HepG2 (cell line): ENCODE measurements around the gene CTSZ. TPM values are rescaled to one million over a fixed set of nuclear protein-coding genes. Genes with fewer than 3 reads are reported as not detected.

Experiments used
- CAMTA2 ChIP-seq: sonication (generic); formaldehyde crosslinking; IDR thresholded peaks from 2 replicates; pipeline ENCODE4 v1.4.0; 2020; ENCODE audit warnings: mild to moderate bottlenecking, missing genetic modification reagents, borderline replicate concordance
- CEBPB ChIP-seq: IDR thresholded peaks from 2 replicates; pipeline ENCODE4 v1.6.1; 2011; ENCODE audit warnings: low read depth, low read length, improper control_type of control experiment, borderline replicate concordance
- GATAD2A ChIP-seq: IDR thresholded peaks from 2 replicates; pipeline ENCODE4 v1.6.1; 2016
- HES4 ChIP-seq: sonication (generic); formaldehyde crosslinking; IDR thresholded peaks from 2 replicates; pipeline ENCODE4 v1.9.0; 2021; ENCODE audit warnings: mild to moderate bottlenecking, missing genetic modification reagents, borderline replicate concordance
- MAZ ChIP-seq, 2 experiments: sonication (generic) in 1 of 2; formaldehyde crosslinking in 1 of 2; IDR thresholded peaks; 2 replicates each; pipeline versions ENCODE4 v1.5.0 to v1.6.1; 2012 to 2020; ENCODE audit warnings: low read depth in 2 of 2, mild to moderate bottlenecking in 2 of 2, borderline replicate concordance in 1 of 2, improper control_type of control experiment in 1 of 2, low read length in 1 of 2, missing genetic modification reagents in 1 of 2, moderate library complexity in 1 of 2
- MYNN ChIP-seq: sonication (generic); formaldehyde crosslinking; IDR thresholded peaks from 2 replicates; pipeline ENCODE4 v1.4.0; 2020; ENCODE audit warnings: mild to moderate bottlenecking, low read depth, missing genetic modification reagents
- PRMT3 ChIP-seq: sonication (generic); formaldehyde crosslinking; IDR thresholded peaks from 2 replicates; pipeline ENCODE4 v1.8.1; 2022; ENCODE audit warnings: low read depth, mild to moderate bottlenecking, moderate library complexity, missing genetic modification reagents, borderline replicate concordance
- SPEN ChIP-seq: sonication (generic); formaldehyde crosslinking; IDR thresholded peaks from 2 replicates; pipeline ENCODE4 v1.5.1; 2020; ENCODE audit warnings: low read depth, mild to moderate bottlenecking, missing genetic modification reagents
- ZBTB46 ChIP-seq: sonication (generic); formaldehyde crosslinking; IDR thresholded peaks from 2 replicates; pipeline ENCODE4 v1.4.0; 2020; ENCODE audit warnings: mild to moderate bottlenecking, missing genetic modification reagents, borderline replicate concordance
- ZNF12 ChIP-seq: sonication (generic); formaldehyde crosslinking; IDR thresholded peaks from 2 replicates; pipeline ENCODE4 v1.5.0; 2020; ENCODE audit warnings: missing genetic modification reagents
- ZNF143 ChIP-seq: sonication (generic); formaldehyde crosslinking; IDR thresholded peaks from 2 replicates; pipeline ENCODE4 v1.4.0; 2020; ENCODE audit warnings: missing genetic modification reagents
- ZNF274 ChIP-seq: sonication (generic); formaldehyde crosslinking; IDR thresholded peaks from 2 replicates; pipeline ENCODE4 v1.5.1; 2020; ENCODE audit warnings: mild to moderate bottlenecking, missing genetic modification reagents
- ZNF317 ChIP-seq: sonication (generic); formaldehyde crosslinking; IDR thresholded peaks from 2 replicates; pipeline ENCODE4 v1.5.0; 2020; ENCODE audit warnings: mild to moderate bottlenecking, missing genetic modification reagents
- ZNF333 ChIP-seq: sonication (generic); formaldehyde crosslinking; IDR thresholded peaks from 2 replicates; pipeline ENCODE4 v1.4.0; 2020; ENCODE audit warnings: mild to moderate bottlenecking, missing genetic modification reagents, borderline replicate concordance
- ZNF501 ChIP-seq: sonication (generic); formaldehyde crosslinking; IDR thresholded peaks from 2 replicates; pipeline ENCODE4 v1.5.1; 2020; ENCODE audit warnings: mild to moderate bottlenecking, moderate library complexity, missing genetic modification reagents
- ZNF773 ChIP-seq: sonication (generic); formaldehyde crosslinking; IDR thresholded peaks from 2 replicates; pipeline ENCODE4 v1.4.0; 2020; ENCODE audit warnings: missing genetic modification reagents, borderline replicate concordance
- ZXDC ChIP-seq: sonication (generic); formaldehyde crosslinking; IDR thresholded peaks from 2 replicates; pipeline ENCODE4 v1.5.0; 2020; ENCODE audit warnings: mild to moderate bottlenecking, missing genetic modification reagents
- polyA plus RNA-seq, 8 experiments: library from polyadenylated mRNA; depleted of rRNA in 3 of 8; stranded (reverse) in 7 of 8; unstranded in 1 of 8; fragments of >200 nt; fragmentation: Illumina TruSeq in 4 of 8; extraction: Trizol in 4 of 8; gene quantifications; 2 replicates each; pipeline versions ENCODE4 v1.2.1 to v1.2.3, GENCODE V29; 2011 to 2016; ENCODE audit warnings: low read depth in 4 of 8, missing spikeins in 1 of 8, mixed read lengths in 1 of 8; ENCODE audit not compliant: insufficient read depth in 1 of 8
- total RNA-seq, 5 experiments: library from RNA; depleted of rRNA; stranded (reverse); fragments of >200 nt; fragmentation: Illumina TruSeq; extraction: Trizol; gene quantifications; 2 replicates each; pipeline ENCODE4 v1.2.3, GENCODE V29; 2016; ENCODE audit warnings: low read depth in 1 of 5
- TF ChIP-seq, protein P1 (sequence below): sonication (generic); formaldehyde crosslinking; IDR thresholded peaks from 2 replicates; pipeline ENCODE4 v1.4.0; 2020; ENCODE audit warnings: missing genetic modification reagents
- TF ChIP-seq, protein P2 (sequence below): sonication (generic); formaldehyde crosslinking; IDR thresholded peaks from 2 replicates; pipeline ENCODE4 v1.5.0; 2020; ENCODE audit warnings: missing genetic modification reagents
- TF ChIP-seq, protein P3 (sequence below): IDR thresholded peaks from 2 replicates; pipeline ENCODE4 v1.6.1; 2016; ENCODE audit warnings: low read depth, borderline replicate concordance

Gene CTSZ
- total and polyA plus RNA-seq, 2 of the 13 experiments (the other 11 are each of a cell fraction or from before 2014, with no cell fraction given): 0.33 TPM; not detected in 1

GRCh38 chr20:59002874-59003399 lies 4.1 kb downstream of the CTSZ start (continued):
- TF ChIP-seq ZXDC (CRISPR knock-in tag) (no peak), ZNF773 (no peak), SPEN (CRISPR knock-in tag) (peak; percentile 29; the same call in 1 of the 2 replicates), ZNF333 (CRISPR knock-in tag) (0 out of 2 replicates have a peak, but pooled peaks have one; percentile 51), MAZ (IDR thresholded peaks at IDR 0.05; ENCODE audit: borderline replicate concordance, low read depth, low read length) (no peak), MAZ (CRISPR knock-in tag; IDR thresholded peaks at IDR 0.05; ENCODE audit: low read depth) (no peak), CEBPB (no peak), ZBTB46 (no peak), ZNF12 (CRISPR knock-in tag) (no peak), ZNF274 (0 out of 2 replicates have a peak, but pooled peaks have one; percentile 15), CAMTA2 (CRISPR knock-in tag) (0 out of 2 replicates have a peak, but pooled peaks have one; percentile 64), ZNF143 (CRISPR knock-in tag) (no peak), GATAD2A (CRISPR knock-in tag) (0 out of 2 replicates have a peak, but pooled peaks have one; percentile 18), MYNN (CRISPR knock-in tag) (no peak), ZNF317 (CRISPR knock-in tag) (peak; percentile 86), PRMT3 (CRISPR knock-in tag) (no peak), HES4 (CRISPR knock-in tag) (peak; percentile 5; the same call in 1 of the 2 replicates), ZNF501 (CRISPR knock-in tag) (peak; percentile 84)
- TF ChIP-seq, protein P1, sequence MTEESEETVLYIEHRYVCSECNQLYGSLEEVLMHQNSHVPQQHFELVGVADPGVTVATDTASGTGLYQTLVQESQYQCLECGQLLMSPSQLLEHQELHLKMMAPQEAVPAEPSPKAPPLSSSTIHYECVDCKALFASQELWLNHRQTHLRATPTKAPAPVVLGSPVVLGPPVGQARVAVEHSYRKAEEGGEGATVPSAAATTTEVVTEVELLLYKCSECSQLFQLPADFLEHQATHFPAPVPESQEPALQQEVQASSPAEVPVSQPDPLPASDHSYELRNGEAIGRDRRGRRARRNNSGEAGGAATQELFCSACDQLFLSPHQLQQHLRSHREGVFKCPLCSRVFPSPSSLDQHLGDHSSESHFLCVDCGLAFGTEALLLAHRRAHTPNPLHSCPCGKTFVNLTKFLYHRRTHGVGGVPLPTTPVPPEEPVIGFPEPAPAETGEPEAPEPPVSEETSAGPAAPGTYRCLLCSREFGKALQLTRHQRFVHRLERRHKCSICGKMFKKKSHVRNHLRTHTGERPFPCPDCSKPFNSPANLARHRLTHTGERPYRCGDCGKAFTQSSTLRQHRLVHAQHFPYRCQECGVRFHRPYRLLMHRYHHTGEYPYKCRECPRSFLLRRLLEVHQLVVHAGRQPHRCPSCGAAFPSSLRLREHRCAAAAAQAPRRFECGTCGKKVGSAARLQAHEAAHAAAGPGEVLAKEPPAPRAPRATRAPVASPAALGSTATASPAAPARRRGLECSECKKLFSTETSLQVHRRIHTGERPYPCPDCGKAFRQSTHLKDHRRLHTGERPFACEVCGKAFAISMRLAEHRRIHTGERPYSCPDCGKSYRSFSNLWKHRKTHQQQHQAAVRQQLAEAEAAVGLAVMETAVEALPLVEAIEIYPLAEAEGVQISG: 0 out of 2 replicates have a peak, but pooled peaks have one; percentile 41
- TF ChIP-seq, protein P2, sequence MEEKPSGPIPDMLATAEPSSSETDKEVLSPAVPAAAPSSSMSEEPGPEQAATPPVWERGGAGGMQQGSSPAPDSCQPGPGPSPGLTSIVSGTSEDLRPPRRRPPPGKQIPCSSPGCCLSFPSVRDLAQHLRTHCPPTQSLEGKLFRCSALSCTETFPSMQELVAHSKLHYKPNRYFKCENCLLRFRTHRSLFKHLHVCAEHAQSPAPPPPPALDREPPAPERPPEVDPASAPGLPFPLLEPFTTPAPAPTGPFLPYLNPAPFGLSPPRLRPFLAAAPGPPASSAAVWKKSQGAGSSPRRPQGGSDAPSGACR: 0 out of 2 replicates have a peak, but pooled peaks have one; percentile 55
- TF ChIP-seq, protein P3, sequence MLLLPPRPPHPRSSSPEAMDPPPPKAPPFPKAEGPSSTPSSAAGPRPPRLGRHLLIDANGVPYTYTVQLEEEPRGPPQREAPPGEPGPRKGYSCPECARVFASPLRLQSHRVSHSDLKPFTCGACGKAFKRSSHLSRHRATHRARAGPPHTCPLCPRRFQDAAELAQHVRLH: 0 out of 2 replicates have a peak, but pooled peaks have one; percentile 31
